H1 (cell line): ENCODE data around the gene MZF1. TPM values are rescaled to one million over a fixed set of nuclear protein-coding genes. Genes with fewer than 3 reads are reported as not detected.

ENCODE experiments used
- ATF2 ChIP-seq: IDR thresholded peaks from 2 replicates; pipeline ENCODE4 v1.6.1; 2012; ENCODE audit warnings: low read length, inconsistent platforms
- BCL11A ChIP-seq, 2 experiments: IDR thresholded peaks; one replicate each; pipeline ENCODE4 v1.6.1; 2011; ENCODE audit warnings: low read depth in 2 of 2, low read length in 2 of 2, mild to moderate bottlenecking in 2 of 2
- CBX8 ChIP-seq: fragments of 300-800, 300-1000 bp; sonication (generic); IDR thresholded peaks from 2 replicates; pipeline ENCODE4 v1.7.1; 2016; ENCODE audit warnings: low read depth, low read length, borderline replicate concordance
- CTCF ChIP-seq, 3 experiments: IDR thresholded peaks; 1 replicate in 2 of 3; 2 replicates in 1 of 3; pipeline versions ENCODE4 v1.5.1 to v1.6.1; 2011; ENCODE audit warnings: low read length in 3 of 3, mild to moderate bottlenecking in 3 of 3, inconsistent platforms in 2 of 3, low read depth in 1 of 3, moderate library complexity in 1 of 3; ENCODE audit not compliant: insufficient read depth in 1 of 3; ENCODE audit errors: control extremely low read depth in 1 of 3
- E2F6 ChIP-seq: IDR thresholded peaks from 2 replicates; pipeline ENCODE4 v1.6.1; 2012; ENCODE audit warnings: inconsistent platforms
- EZH2 ChIP-seq: fragments of 200-600 bp; sonication (generic); IDR thresholded peaks from 2 replicates; pipeline ENCODE4 v1.7.1; 2012; ENCODE audit warnings: low read depth, mild to moderate bottlenecking, moderate library complexity, low read length, inconsistent platforms; ENCODE audit not compliant: severe bottlenecking
- JUND ChIP-seq: IDR thresholded peaks from 2 replicates; pipeline ENCODE4 v1.6.1; 2011; ENCODE audit warnings: mild to moderate bottlenecking, improper control_type of control experiment, low read length
- KDM1A ChIP-seq: fragments of 200-600, 300-600 bp; sonication (generic); IDR thresholded peaks from 2 replicates; pipeline ENCODE4 v1.7.1; 2016; ENCODE audit warnings: mild to moderate bottlenecking, low read length, borderline replicate concordance
- NRF1 ChIP-seq: IDR thresholded peaks from 2 replicates; pipeline ENCODE4 v1.6.1; 2011; ENCODE audit warnings: mild to moderate bottlenecking, low read depth, low read length, improper control_type of control experiment
- POLR2AphosphoS5 ChIP-seq: IDR thresholded peaks from 2 replicates; pipeline ENCODE4 v1.6.1; 2011; ENCODE audit warnings: low read depth, low read length
- POU5F1 ChIP-seq: IDR thresholded peaks from 2 replicates; pipeline ENCODE4 v1.6.1; 2011; ENCODE audit warnings: low read depth, mild to moderate bottlenecking, low read length, moderate library complexity
- SIN3A ChIP-seq, 2 experiments: IDR thresholded peaks in 1 of 2; conservative IDR thresholded peaks in 1 of 2; 2 replicates each; pipeline ENCODE4 v1.6.1; 2011 to 2012; ENCODE audit warnings: low read length in 2 of 2, improper control_type of control experiment in 1 of 2, low read depth in 1 of 2, mild to moderate bottlenecking in 1 of 2
- SIX5 ChIP-seq: IDR thresholded peaks from 2 replicates; pipeline ENCODE4 v1.6.1; 2011; ENCODE audit warnings: mild to moderate bottlenecking, low read depth, low read length
- SP4 ChIP-seq: IDR thresholded peaks from 2 replicates; pipeline ENCODE4 v1.6.1; 2012; ENCODE audit warnings: low read length, inconsistent platforms
- SRF ChIP-seq: IDR thresholded peaks from 2 replicates; pipeline ENCODE4 v1.6.1; 2011; ENCODE audit warnings: mild to moderate bottlenecking, low read depth, low read length, moderate library complexity
- TAF7 ChIP-seq: optimal IDR thresholded peaks from 2 replicates; pipeline ENCODE3; 2011; ENCODE audit warnings: low read depth, mild to moderate bottlenecking, inconsistent platforms, low read length, moderate library complexity, borderline replicate concordance
- TBP ChIP-seq: IDR thresholded peaks from 2 replicates; pipeline ENCODE4 v1.6.1; 2011; ENCODE audit warnings: low read depth, low read length, improper control_type of control experiment
- ZNF274 ChIP-seq: IDR thresholded peaks from 2 replicates; pipeline ENCODE4 v1.7.0; 2012; ENCODE audit warnings: low read length, borderline replicate concordance; ENCODE audit errors: extremely low read depth
- polyA plus RNA-seq, 7 experiments: library from polyadenylated mRNA; depleted of rRNA in 3 of 7; stranded (reverse) in 5 of 7; unstranded in 2 of 7; fragments of >200 nt in 5 of 7; fragments of 200-250 nt in 2 of 7; gene quantifications; 1 replicate in 5 of 7; 2 replicates in 1 of 7; 4 replicates in 1 of 7; pipeline versions ENCODE4 v1.2.1 to v1.2.3, GENCODE V29; 2011 to 2013; ENCODE audit warnings: missing spikeins in 2 of 7, mixed read lengths in 2 of 7
- total RNA-seq: library from RNA; stranded (reverse); fragmentation: NEBNext Ultra II Directional; extraction: Animal tissue kit (Norgen Biotek cat#: 25700); gene quantifications from 2 replicates; pipeline ENCODE4 v1.2.1, GENCODE V29; 2021

The MZF1 gene
- total and polyA plus RNA-seq, 2 of the 8 experiments (the other 6 are each of a cell fraction or from before 2014, with no cell fraction given): 15.2 to 25.0 TPM

- TF ChIP-seq ATF2: peak; percentile 52; the same call in 1 of the 2 replicates
- TF ChIP-seq BCL11A (IDR thresholded peaks at IDR 0.05; ENCODE audit: low read depth in 2 of 2, low read length in 2 of 2): no peak
- peak; percentile 76 to 98 for TF ChIP-seq SIN3A (conservative IDR thresholded peaks at IDR 0.05 in 1 of 2, IDR thresholded peaks at IDR 0.05 in 1 of 2; ENCODE audit: low read depth in 1 of 2, low read length in 2 of 2)
- TF ChIP-seq TBP: peak; percentile 95
- no peak for TF ChIP-seq POU5F1
- no peak for TF ChIP-seq CBX8
- peak; percentile 78; the same call in 1 of the 2 replicates for TF ChIP-seq SP4
- TF ChIP-seq TAF7: peak; percentile 82
- TF ChIP-seq ZNF274: no peak
- TF ChIP-seq POLR2AphosphoS5: peak; percentile 83
- TF ChIP-seq KDM1A: no peak
- peak; percentile 83 to 93 (median 86) for TF ChIP-seq CTCF (IDR thresholded peaks at IDR 0.05; ENCODE audit: control extremely low read depth in 1 of 3, insufficient read depth in 1 of 3, low read depth in 1 of 3, low read length in 3 of 3)
- no peak for TF ChIP-seq NRF1
- peak; percentile 53; the same call in 1 of the 2 replicates for TF ChIP-seq E2F6
- peak; percentile 54; the same call in 1 of the 2 replicates for TF ChIP-seq SIX5
- peak; percentile 53 for TF ChIP-seq SRF
- 0 out of 2 replicates have a peak, but pooled peaks have one; percentile 39 for TF ChIP-seq JUND
- TF ChIP-seq EZH2: no peak
Measured at GRCh38 chr19:58519355-58520256, 53.5 kb downstream of the MZF1 start, which contains the start of gene ZBTB45 (continued).
